ENCODE results near the gene SAG.

- no peak for TF ChIP-seq CTCF (IDR thresholded peaks at IDR 0.05)
- no peak for TF ChIP-seq POLR2A (IDR thresholded peaks at IDR 0.05)
Measured at GRCh38 chr2:233362742-233363141, 55.1 kb downstream of the SAG start.
